NCI-H1048 (cell line): Measurements from ENCODE around the gene TRIM24.
A peak's percentile ranks its signal among the peaks of the same experiment; 100 is the strongest.
"Not testable (repeated sequence)": the region's sequence is repeated elsewhere in the genome, so short reads cannot be mapped to it uniquely, and the experiment has no call there.

ENCODE experiments used
- DNase-seq: peaks from one replicate; lab custom pipeline; 2025; lab: John Stamatoyannopoulos, UW

TRIM24 gene

GRCh38 chr7:138460176-138460648 is at the start of gene TRIM24:
TSS of gene TRIM24 (plus strand) at chr7:138460259. CDS start at chr7:138460549, 290 bp downstream.
- DNase-seq: peak; percentile 97

GRCh38 chr7:138412077-138412476 is 48.0 kb upstream of the TRIM24 start:
- DNase-seq: not testable (repeated sequence)

DNA sequence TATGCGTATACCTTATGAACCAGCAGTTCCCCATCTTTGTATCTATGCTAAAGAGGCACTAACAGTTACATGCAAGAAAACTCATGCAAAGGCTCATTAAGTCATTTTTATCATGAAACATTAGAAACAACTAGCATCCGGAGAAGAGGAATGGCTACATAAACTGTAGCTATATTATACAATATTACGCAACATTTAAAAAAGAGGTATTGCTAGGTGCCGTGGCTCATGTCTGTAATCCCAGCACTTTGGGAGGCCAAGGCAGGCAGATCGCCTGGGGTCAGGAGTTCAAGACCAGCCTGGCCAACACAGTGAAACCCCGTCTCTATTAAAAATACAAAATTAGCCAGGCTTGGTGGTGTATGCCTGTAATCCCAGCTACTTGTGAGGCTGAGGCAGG is 47.1 kb upstream of the TRIM24 start:
- not testable (repeated sequence) for DNase-seq

DNA sequence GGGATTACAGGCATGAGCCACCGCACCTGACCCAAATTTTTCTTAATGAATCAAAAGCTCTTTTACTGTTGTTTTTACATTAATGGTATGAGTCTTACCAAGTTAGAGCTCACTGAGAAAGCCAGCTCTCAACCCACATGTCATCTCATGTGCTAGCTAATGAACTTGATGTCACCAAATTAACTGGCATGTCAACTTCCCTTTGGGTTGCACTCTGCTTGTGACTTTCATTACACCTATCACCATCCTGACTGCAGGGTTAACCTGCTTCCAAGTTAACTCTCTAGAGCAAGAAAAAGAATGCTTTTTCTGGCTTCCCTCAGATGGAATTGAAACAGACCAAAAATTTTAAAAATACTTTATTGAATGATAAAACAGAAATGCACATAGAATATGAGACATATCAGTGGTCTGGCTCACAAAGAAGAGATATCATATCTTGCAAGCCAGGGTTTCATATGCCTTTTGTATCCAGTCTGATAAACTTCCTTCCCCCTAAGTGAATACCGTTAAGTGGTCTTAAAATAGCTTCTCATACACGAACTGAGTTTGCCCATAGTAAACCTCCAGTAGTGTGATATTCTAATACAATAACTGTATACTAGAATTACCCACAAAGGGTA is 42.9 kb upstream of the TRIM24 start:
- DNase-seq: no peak

GRCh38 chr7:138417764-138418163 is 42.3 kb upstream of the TRIM24 start:
- no peak for DNase-seq

DNA sequence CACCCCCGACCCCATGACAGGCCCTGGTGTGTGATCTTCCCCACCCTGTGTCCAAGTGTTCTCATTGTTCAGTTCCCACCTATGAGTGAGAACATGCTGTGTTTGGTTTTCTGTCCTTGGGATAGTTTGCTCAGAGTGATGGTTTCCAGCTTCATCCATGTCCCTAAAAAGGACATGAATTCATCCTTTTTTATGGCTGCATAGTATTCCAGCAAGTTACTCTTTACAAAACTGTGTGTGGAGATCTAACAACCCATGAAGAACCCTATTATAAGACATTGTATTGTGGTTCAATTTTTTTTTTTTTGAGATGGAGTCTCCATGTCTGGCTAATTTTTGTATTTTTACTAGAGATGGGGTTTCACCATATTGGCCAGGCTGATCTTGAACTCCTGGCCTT is 41.7 kb upstream of the TRIM24 start:
- not testable (repeated sequence) for DNase-seq

DNA sequence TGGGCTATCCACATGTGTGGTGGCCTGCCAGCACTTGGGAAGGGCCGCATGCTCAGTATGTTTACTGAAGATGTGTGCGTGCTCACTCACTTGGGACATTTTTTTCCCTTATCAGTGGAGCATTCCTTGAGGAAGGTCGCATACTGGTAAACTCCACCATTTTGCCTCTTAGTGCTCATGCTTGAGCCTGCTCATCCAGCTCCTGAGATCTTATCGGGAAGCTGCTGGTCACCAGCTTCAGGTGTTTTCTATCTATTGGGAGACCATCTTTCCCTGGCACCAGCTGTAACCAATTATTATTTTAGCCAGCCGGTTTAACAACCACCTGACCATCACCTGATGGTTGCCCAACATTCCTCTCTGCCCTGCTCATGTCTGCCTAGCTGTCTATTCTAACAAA is 35.0 kb upstream of the TRIM24 start:
- DNase-seq: no peak

- no peak for DNase-seq
These were observed 30.3 kb upstream of the TRIM24 start for GRCh38 chr7:138429577-138430250.

GRCh38 chr7:138431517-138431916 is 28.5 kb upstream of the TRIM24 start:
- DNase-seq: no peak

DNA sequence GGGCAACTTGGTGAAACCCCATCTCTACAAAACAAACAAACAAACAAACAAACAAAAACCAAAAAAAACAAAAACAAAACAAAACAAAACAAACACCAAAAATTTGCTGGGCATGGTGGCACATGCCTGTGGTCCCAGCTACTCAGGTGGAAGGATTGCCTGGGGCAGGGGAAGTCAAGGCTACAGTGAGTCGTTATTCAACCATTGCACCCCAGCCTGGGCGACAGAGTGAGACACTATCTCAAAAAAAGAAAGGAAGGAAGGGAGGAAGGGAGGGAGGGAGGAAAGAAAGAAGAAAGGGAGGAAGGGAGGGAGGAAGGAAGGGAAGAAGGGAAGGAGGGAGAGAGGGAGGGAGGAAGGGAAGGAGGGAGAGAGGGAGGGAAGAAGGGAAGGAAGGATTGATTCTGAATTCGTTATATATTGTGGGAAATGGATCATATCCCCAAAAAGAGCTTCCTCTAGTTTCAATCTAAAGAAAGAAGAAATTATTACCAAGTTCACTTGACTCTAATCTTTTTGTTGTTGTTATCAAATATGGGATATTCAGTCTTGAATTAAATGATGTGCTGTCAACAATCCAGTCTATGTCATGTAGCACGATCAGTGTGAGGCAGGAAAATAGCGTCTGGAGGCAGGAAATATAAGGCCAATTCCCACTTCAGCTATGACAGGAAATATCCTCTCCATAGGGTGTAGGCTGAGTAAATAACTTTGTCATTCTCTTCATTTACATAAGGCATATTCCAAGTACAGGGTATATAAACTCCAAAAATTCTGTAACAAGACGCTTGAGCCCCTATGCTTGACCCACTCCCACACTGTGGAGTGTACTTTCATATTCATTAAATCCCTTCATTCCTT is 26.2 kb upstream of the TRIM24 start:
- no peak for DNase-seq

- no peak for DNase-seq
These were observed 25.5 kb upstream of the TRIM24 start for GRCh38 chr7:138434597-138435019.

DNA sequence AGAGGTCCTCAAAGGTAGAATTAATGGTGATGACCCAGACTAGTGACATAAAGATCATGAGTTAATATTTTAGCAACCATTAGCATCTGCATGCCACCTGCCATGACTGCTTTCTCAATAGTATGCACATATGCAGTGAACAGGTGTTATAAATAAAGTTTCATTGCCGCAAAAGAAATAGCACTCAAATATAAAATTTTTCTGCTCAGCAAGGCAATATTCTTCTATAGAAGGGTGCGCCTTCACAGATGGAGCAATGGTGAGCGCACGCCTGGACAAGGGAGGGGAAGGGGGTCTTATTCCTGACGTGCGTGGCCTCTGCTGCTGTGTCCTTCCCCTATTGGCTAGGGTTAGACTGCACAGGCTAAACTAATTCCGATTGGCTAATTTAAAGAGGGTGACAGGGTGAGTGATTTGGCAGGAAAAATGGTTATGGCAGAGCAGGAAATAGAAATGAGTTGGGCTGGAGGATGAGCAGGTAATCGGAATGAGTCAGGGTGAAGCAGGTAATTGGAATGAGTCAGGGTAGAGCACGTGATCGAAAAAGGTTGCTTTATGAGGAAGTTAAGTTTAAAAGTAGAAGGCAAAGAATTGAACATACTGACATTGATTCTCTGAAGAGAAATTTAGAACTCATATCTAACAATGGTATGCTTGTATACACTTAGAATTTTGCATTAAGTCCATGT is 24.7 kb upstream of the TRIM24 start:
- DNase-seq: no peak

DNA sequence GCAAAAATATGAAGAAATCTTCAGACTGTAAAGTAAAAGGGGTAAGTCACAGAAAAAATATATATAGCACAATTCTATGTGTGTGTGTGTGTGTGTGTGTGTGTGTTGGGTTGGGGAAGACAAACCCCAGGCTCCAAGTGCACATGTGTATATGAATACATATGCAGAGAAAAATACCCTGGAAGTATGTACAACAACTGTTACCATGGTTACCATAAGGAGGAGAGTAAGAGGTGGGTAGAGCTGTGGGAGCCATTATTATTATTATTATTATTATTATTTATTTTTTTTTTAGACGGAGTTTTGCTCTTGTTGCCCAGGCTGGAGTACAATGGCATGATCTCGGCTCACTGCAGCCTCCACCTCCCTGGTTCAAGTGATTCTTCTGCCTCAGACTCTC is 23.7 kb upstream of the TRIM24 start:
- DNase-seq: no peak

DNA sequence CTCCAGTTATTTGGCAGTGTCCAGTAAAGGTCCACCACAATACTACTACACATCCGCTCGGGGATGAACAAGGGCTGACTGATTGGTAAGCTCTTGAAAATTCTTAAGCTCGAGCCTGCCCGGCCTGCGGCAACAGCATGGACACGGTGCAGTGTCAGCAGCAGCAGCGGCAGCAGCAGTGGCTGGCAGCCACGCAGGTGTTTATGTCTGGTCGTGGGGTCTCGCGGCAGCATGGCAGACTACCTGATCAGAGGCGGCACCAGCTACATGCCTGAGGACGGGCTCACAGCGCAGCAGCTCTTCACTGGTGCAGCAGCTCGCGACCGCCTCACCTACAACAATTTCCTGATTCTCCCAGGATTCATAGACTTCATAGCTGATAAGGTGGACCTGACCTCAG is 19.6 kb upstream of the TRIM24 start:
- no peak for DNase-seq

DNA sequence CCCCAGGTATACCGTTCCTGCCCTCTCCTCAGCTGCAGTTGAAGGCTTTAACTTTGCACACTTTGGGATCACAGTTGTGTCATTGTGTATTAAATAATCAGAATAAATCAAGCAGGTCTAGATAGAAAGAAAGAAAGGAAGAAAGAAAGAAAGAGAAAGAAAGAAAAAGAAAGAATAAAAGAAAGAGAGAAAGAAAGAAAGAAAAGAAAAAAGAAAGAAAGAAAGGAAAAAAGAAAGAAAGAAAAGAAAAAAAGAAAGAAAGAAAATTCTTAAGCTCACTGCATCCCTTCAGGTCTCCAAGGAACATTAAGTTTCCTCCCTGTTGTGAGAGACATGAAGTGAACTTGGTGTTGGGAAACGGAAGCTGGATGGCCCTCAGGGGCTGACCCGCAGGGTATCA is 17.2 kb upstream of the TRIM24 start:
- no peak for DNase-seq

GRCh38 chr7:138449580-138449979 is 10.5 kb upstream of the TRIM24 start:
- DNase-seq: no peak

DNA sequence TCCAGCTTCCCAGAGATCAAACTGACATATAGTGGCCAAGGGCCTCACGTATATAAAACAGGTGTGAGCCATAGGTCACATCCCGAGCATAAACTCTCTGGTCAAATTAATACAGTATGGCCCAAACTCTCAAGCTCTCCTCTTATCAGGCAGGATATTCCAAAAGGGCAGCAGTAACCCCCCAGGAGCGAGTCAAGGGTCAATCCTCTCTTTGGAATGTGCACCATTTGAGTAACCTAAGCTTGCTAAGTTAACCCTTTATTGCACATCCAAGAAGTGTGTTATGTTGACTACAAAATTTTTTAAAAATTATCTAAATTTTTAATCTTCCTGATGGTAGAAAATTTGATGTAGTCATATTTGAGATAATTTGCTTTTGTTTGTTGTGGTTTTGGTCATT is 4.5 kb upstream of the TRIM24 start:
- no peak for DNase-seq

DNA sequence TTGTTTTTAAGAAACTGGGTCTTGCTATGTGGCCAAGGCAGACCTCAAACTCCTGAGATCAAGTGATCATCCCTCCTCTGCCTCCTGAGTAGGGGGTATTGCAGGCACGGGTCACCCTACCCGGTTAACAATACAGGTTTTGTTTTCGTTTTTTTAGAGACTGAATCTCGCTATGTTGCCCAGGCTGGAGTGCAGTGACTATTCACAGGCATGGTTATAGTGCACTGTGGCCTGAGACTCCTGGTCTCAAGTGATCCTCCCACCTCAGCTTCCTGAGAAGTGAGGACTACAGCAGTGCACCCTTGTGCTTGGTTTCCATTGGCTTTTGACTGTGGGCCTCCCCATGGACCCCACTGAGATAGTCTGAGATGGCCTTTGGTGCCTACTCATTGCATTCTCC is 3.8 kb upstream of the TRIM24 start:
- DNase-seq: no peak

DNA sequence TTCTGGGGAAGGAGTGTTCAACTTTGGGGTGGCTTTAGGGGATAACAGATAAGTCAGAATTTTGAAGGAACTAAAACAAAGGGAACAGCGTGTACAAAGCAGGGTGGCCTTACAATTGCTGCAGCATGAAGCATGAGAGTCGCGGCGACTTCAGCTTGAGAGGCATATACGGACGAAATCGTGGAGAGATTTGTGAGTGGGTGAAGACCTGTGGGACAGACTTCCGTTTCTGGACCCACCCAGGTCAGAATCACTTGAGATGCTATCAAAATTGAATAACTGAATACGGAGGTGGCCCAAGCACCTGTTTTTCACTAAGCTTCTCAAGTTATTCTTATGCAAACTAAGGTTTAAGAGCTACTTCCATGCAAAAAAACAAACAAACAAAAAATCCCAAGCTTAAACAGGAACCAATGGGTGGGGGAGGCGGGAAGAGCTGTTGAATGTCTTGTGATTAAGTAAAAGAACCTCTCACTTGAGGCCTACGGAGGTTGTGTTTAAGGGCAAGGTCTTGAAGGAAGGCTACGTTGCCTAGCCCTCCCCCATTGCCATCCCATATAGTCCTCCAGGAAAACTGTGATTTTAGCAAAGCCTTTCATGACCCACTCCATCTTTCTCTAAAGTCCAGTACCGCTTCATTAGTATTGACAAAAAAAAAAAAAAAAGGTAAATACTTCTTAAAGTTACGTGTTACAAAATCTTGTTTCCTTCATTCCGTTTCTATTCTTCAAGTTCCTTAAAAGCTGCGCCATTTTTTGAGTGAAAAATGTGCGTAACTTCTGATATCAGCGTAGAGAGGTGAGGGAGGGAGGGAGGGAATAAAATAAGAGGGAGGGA is 1.3 kb upstream of the TRIM24 start:
- DNase-seq: no peak

DNA sequence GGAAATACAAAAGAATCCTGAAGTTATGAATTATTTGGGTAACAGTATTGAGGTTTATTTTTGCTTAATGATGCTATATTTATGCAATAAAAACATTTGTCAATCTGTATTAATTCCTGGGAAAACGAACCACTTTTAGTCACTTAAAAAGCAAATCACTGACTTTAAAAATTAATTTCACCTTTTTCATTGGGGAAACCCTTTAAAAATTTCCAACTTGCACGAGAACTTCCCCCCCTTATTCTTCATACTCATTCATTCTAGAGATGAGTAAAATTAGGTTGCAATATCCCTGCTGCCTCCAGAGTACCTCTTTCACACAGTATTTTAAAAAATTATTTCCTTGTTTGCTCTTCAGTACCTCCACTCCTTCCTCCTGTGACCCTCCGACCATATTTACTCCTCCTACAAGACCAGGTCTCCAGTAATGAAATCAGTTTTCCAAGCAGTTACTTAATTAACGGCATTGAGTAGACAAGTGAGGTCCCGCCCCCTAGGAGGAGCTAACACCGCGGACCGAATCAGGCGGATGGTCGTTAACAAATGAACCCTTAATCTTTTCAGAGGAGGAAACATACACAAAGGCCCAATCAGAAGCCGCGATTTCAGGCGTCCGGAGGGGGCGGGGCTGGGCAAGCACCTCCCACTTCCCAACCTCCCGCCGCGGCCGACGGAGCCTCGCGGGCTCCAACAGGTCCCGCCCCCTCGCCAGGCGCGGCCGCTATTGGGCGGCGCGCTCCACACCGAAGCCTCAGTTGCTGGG is 465 bp upstream of the TRIM24 start:
- peak; percentile 97 for DNase-seq
